ES-I3 (cell line): Measurements from ENCODE around the gene NETO1.

Experiments used
- H3K36me3 ChIP-seq: 2 replicates; pipeline ENCODE4 v1.6.1; 2013; ENCODE audit warnings: mild to moderate bottlenecking, low read length, control low read depth, moderate library complexity; ENCODE audit not compliant: insufficient read depth
- H3K4me1 ChIP-seq: 2 replicates; pipeline ENCODE4 v1.6.1; 2013; ENCODE audit warnings: mild to moderate bottlenecking, control low read depth, low read length; ENCODE audit not compliant: insufficient read depth
- H3K9ac ChIP-seq: 2 replicates; pipeline ENCODE4 v1.6.1; 2013; ENCODE audit warnings: low read depth, mild to moderate bottlenecking, low read length, moderate library complexity
- H3K9me3 ChIP-seq: 2 replicates; pipeline ENCODE4 v1.6.1; 2013; ENCODE audit warnings: mild to moderate bottlenecking, low read length, moderate library complexity; ENCODE audit not compliant: control insufficient read depth, insufficient read depth

The NETO1 gene, protein sequence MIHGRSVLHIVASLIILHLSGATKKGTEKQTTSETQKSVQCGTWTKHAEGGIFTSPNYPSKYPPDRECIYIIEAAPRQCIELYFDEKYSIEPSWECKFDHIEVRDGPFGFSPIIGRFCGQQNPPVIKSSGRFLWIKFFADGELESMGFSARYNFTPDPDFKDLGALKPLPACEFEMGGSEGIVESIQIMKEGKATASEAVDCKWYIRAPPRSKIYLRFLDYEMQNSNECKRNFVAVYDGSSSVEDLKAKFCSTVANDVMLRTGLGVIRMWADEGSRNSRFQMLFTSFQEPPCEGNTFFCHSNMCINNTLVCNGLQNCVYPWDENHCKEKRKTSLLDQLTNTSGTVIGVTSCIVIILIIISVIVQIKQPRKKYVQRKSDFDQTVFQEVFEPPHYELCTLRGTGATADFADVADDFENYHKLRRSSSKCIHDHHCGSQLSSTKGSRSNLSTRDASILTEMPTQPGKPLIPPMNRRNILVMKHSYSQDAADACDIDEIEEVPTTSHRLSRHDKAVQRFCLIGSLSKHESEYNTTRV

DNA sequence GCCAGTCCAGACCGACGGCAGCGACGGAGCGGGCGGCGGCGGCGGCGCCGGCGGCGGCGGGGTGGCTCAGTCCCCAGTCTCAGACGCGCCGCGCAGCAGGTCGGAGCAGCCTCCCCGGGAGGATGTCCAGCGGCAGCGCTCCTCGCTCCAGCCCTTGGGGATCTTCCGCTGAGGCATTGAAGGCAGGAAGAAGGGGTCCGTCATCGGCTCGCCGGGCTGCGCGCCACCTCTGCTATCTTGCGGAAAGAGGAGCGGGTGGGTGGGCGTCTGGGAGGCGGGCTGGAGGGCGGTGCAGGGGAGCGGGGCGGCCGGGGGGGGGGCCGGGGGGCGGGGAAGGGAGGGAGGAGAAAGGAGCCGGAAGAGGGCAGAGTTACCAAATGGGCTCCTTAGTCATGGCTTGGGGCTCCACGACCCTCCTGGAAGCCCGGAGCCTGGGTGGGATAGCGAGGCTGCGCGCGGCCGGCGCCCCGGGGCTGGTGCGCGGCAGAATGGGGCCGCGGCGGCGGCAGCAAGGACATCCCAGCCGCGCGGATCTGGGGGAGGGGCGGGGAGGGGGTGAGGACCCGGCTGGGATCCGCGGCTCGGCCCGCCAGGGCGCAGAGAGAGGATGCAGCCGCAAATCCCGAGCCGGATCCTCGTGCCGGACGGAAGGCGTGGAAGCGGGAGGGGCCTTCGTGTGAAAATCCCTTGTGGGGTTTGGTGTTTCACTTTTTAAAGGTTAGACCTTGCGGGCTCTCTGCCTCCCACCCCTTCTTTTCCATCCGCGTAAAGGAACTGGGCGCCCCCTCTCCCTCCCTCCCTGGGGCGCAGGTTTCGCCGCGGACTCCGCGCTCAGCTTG lies at the start of gene NETO1:
Gene NETO1, minus strand, starts transcription at position 242 of the 839 bp plus-strand sequence. CDS start 696 bp downstream, outside the sequence.
- Histone ChIP-seq H3K9ac (peak within 1 kb of the TSS; percentile 84), H3K9me3 (no peaks in the 10 kb centered on the region), H3K4me1 (no peaks in the 10 kb centered on the region), H3K36me3 (no peaks in the 10 kb centered on the region)

DNA sequence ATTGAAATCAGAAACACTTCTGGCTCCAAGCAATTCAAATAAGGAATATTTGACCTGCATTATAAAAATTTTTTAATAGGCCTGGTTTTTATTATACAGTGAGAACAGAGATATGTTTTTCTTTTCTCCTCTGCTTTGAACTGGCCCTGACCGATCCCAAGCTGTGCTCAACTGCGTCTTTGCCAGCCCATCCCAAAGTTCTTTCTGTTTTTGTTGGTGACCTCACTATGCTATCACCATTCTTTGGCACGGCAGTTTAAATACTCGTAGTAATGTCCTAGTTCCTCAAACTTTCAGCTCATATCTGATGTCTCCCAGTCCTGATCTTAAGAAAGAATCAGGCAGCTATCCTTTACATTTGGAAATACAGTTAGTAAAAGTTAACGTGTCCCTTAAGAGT lies 42.3 kb upstream of the NETO1 start:
- Histone ChIP-seq H3K4me1 (no peaks in the 10 kb centered on the region), H3K36me3 (no peaks in the 10 kb centered on the region), H3K9me3 (no peaks in the 10 kb centered on the region), H3K9ac (no peak overlapping the region)

DNA sequence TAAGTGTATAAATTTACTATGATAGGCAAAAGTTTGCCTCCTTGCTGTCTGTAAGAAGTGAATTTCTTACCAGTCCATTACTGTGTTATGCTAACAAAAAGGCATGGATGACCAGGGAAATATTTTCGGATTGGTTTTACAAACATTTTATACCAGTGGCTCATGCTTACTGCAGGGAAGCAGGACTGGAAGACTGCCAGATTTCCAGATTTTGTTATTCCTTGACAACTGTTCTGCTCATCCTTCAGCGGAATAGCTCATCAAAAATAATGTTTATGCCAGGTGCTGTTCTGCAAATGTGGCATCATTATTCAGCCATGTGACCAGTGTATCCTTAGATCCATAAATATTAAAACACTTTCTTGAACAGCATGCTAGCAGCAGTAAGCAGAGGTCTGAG lies 40.4 kb upstream of the NETO1 start:
- H3K9ac ChIP-seq: no peak overlapping the region
- no peaks in the 10 kb centered on the region for H3K4me1 ChIP-seq
- no peaks in the 10 kb centered on the region for H3K36me3 ChIP-seq
- no peaks in the 10 kb centered on the region for H3K9me3 ChIP-seq

DNA sequence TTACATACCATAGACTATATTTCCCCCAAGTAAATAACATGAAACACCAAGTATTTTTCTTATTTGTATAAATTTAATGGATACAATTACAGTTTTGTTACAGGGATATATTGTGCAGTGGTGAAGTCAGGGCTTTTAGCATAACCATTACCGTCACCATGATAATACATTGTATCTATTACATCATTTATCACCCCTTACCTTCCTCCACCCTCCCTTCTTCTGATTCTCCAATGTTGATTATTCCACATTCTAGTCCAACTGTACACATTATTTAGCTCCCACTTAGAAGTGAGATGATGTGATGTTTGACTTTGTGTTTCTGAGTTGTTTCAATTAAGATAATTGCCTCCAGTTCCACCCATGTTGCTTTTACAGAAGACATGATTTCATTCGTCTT lies 35.2 kb upstream of the NETO1 start:
- no peaks in the 10 kb centered on the region for H3K9me3 ChIP-seq
- no peaks in the 10 kb centered on the region for H3K4me1 ChIP-seq
- no peak overlapping the region for H3K9ac ChIP-seq
- no peaks in the 10 kb centered on the region for H3K36me3 ChIP-seq

DNA sequence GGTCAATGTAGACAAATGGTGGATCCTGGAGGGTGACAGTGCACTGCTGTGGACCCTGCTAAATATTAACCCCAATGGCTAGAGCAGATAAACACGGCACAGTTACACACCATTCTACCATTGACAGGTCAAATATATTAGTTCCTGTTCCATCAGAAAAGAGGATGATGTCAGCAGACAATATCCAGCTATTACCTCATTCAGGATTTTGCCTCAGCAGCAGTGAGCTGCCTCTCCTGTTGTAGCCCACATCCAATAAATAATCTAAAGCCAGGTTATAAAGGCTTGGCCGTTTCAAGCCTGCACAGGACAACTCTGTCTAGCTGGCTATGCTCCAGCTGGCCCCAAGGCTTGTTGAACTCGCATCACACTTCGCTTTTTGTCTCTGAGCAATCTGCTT lies 31.6 kb upstream of the NETO1 start:
- Histone ChIP-seq H3K36me3 (no peaks in the 10 kb centered on the region), H3K9me3 (no peaks in the 10 kb centered on the region), H3K4me1 (no peaks in the 10 kb centered on the region), H3K9ac (no peak overlapping the region)

DNA sequence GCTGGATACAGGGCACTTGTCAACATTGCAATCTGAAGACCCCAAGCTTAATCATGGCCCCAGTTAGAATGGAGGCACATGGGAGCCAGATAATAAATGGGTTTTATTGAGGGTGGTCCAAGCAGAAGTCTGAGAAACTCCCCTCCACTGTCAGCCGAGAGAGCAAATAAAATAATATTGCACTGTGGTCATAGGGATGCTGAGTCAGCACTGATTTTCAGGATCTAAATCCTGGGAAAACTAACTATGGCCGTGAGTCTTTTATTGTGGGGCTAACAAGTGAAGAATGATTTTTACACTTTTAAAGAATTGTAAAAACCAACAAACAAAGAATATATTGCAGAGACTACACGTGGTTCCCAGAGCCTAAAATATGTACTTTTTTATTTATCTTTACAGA lies 31.1 kb upstream of the NETO1 start:
- Histone ChIP-seq H3K9me3 (no peaks in the 10 kb centered on the region), H3K4me1 (no peaks in the 10 kb centered on the region), H3K36me3 (no peaks in the 10 kb centered on the region), H3K9ac (no peak overlapping the region)

DNA sequence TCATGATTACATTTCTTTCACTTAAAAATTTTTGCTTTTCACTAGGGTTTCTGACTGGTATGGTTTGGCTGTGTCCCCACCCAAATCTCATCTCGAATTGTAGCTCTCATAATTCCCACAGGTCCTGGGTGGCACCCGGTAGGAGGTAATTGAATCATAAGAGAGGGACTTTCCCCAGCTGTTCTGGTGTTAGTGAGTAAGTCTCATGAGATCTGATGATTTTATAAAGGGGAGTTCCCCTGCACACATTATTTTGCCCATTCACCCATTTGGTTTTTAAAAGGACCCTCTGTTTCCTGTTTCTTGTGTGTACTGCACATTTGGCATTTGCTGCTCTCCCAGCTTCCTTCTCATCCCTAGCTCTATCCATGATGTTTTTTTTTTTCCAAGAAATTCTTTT lies 27.8 kb upstream of the NETO1 start:
- Histone ChIP-seq H3K9me3 (no peaks in the 10 kb centered on the region), H3K36me3 (no peaks in the 10 kb centered on the region), H3K9ac (no peak overlapping the region)

DNA sequence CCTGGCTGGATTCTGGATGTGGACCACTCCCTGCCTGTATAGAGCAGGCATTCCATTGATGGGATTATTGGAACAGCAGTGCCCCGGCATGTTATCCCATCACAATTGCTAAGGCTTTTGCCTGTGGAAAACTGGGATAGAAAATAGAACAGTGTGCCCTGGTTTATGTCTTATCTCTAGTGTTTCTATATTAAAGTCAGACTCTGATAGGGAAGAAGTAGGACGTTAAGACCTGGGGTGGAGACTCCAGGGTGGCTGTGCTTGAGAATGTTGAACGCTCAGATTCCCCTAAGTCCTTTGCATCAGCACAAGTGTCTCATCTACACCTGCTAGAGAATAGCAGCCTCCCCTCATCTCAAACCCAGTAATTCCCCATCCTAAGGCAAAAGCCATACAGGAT lies 10.8 kb upstream of the NETO1 start:
- H3K36me3 ChIP-seq: no peaks in the 10 kb centered on the region
- no peaks in the 10 kb centered on the region for H3K4me1 ChIP-seq
- no peak overlapping the region for H3K9ac ChIP-seq

More for the DNA sequence above, 27.8 kb upstream of the NETO1 start:
- H3K4me1 ChIP-seq: no peaks in the 10 kb centered on the region

DNA sequence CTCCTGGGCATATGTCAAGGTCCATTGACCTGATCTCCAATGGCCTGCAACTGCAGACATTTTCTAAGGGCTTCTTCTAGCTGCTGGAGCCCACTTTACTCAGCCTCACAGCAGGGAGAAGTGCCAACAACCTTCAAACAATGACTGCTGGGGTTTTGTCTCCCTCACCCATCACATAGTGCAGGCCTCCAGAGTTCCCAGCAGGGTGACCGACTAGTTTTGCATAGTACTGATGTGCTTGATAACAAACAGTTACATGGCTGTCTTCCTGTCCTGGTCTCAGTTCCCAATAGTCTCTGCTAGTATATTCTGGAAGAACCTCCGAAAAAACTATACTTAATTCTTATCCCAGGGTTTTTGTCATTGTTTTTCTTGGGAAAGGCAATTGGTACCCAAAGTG lies 10.4 kb upstream of the NETO1 start:
- Histone ChIP-seq H3K9ac (no peak overlapping the region), H3K4me1 (no peaks in the 10 kb centered on the region), H3K36me3 (no peaks in the 10 kb centered on the region), H3K9me3 (no peaks in the 10 kb centered on the region)

More for the DNA sequence above, 10.8 kb upstream of the NETO1 start:
- no peaks in the 10 kb centered on the region for H3K9me3 ChIP-seq

DNA sequence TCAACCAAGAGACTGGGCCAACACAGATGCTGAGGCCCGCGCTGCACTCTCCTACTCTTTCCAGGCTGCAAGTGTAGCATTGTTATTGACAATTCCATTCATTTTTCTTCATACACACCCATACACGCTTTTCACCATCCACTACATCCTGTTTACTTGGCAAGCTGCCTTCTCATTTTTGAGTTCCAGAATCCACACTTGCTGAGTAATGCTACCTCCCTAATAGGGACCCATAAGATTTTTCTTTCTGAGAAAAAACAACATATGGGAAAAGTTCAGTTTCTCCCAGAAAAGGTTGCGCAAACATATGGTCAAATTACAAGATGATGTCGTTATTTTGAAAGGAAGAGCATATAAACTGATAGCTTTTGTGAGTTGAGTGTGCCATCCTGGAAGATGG lies 3.3 kb upstream of the NETO1 start:
- no peak overlapping the region for H3K9ac ChIP-seq
- H3K36me3 ChIP-seq: no peaks in the 10 kb centered on the region
- H3K4me1 ChIP-seq: no peaks in the 10 kb centered on the region
- no peaks in the 10 kb centered on the region for H3K9me3 ChIP-seq

DNA sequence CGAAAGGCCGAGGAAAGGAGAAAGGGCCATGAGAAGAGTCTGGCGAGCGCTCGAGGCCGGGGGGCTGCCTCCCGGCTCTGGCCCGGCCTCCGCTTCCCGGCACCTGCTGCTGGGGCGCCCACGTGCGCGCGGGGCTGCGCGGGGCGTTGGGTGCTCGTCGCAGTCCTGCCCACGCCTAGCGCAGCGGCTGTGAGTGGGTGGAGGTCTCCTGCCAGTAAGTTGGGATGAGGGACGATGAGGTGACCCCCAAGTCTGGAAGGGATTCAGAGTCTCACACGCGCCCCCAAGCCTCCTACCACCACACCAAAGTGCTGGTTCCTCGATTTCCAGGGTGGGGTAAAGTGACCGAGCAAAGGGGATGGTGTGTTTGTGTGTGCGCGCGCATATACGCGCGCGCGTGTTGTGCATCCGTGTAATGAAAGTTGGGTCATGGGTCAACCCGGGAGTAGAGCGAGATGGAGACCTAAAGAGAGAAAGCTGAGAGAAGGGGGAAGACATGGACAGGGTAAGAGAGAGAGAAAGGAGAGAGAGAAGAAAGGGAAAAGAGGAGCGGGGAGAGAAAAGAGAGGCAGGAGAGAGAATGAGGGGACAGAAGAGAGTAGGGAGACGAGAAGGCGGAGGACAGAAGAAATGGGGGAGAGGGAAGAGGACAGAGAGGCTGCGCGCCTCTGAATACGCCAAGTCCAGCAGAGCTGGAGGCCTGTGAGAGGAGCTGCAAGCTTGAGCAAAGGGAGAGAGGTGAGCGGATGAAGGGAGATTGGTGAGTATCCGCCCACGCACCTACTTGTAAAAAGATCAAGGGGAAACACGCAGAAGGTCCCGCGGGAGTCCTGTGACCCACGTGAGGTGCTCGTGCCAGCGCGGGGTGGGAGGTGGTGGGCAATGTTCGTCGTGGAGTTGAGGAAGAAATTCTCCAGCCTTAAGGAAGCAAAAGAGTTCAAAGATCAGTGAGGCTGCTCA lies 1.7 kb upstream of the NETO1 start:
- Histone ChIP-seq H3K4me1 (no peaks in the 10 kb centered on the region), H3K9ac (peak overlapping the region; percentile 82), H3K9me3 (no peaks in the 10 kb centered on the region), H3K36me3 (no peaks in the 10 kb centered on the region)

DNA sequence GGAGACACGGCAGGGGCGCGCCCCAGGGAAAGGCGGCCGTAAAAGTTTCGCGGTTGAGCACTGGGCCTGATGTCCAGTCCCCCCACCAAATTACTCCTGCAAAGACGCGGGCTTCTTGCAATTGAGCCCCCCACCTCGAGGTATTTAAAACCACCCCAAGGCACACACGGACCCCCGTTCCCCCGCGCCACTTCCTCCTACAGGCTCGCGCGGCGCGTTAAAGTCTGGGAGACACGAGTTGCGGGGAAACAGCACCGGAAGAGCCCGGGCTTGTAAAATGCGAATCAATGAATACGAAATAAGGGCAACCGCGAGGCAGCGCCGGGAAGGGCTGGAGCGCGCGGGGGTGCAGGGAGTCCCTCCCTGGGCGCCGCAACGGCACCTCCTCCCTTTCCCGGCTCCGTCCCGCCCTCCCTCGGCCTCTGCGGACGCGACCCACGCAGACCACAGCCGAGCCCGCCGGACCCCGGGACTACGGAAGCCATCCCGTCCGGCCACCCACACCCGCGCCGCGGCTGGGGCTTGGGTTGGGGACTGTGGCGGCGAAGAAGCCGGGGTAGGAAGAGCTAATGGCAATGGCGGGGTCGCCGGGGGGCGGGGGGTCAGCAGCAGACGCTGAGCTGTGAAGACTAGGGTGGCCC lies 918 bp upstream of the NETO1 start:
- no peaks in the 10 kb centered on the region for H3K4me1 ChIP-seq
- no peaks in the 10 kb centered on the region for H3K36me3 ChIP-seq
- H3K9me3 ChIP-seq: no peaks in the 10 kb centered on the region
- peak overlapping the region; percentile 82 for H3K9ac ChIP-seq

DNA sequence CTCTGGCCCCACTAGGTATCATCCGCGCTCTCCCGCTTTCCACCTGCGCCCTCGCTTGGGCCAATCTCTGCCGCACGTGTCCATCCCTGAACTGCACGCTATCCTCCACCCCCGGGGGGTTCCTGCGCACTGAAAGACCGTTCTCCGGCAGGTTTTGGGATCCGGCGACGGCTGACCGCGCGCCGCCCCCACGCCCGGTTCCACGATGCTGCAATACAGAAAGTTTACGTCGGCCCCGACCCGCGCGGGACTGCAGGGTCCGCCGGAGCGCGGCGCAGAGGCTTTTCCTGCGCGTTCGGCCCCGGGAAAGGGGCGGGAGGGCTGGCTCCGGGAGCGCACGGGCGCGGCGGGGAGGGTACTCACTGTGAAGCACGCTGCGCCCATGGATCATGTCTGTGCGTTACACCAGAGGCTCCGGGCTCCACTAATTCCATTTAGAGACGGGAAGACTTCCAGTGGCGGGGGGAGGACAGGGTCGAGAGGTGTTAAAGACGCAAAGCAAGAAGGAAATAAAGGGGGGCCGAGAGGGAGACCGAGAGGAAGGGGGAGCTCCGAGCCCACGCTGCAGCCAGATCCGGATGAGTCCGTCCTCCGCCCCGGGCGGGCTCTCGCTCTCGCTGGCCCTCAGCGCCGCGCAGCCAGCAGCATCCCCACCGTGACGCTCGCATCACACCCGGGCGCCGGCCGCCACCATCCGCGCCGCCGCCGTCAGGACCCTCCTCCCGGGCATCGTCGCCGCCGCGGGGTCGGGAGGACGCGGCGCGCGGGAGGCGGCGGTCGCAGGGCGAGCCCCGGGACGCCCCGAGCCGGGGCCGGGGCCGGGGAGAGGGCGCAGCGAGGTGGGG lies 664 bp downstream of the NETO1 start:
- Histone ChIP-seq H3K36me3 (no peaks in the 10 kb centered on the region), H3K9ac (peak overlapping the region; percentile 84), H3K9me3 (no peaks in the 10 kb centered on the region), H3K4me1 (no peaks in the 10 kb centered on the region)
